GM23338 (cell line): Measurements from ENCODE around the gene MPV17. TPM values are rescaled to one million over a fixed set of nuclear protein-coding genes. Genes with fewer than 3 reads are reported as not detected.

Experiments used
- ATAC-seq: fragments of 200-7000 bp; cut with Tn5 transposase; 3 replicates; pipeline ENCODE4 v1.9.1; 2020
- DNase-seq: peaks from one replicate; pipeline ENCODE4 v3.0.0-alpha.2; 2015; ENCODE audit warnings: low spot score
- H2AFZ ChIP-seq: fragments of 200-600 bp; sonication (generic); 2 replicates; pipeline ENCODE4 v1.8.0; 2016; ENCODE audit warnings: antibody characterized with exemption, mild to moderate bottlenecking, moderate library complexity
- H3F3A ChIP-seq: fragments of 200-600 bp; sonication (generic); replicated peaks from 2 replicates; pipeline ENCODE4 v1.8.0; 2017; ENCODE audit warnings: antibody characterized with exemption, mixed run types, low read depth
- H3K27ac ChIP-seq: fragments of 200-600 bp; sonication (generic); 2 replicates; pipeline ENCODE4 v1.6.1; 2016; ENCODE audit warnings: low read depth
- H3K27me3 ChIP-seq: fragments of 200-600 bp; sonication (generic); 2 replicates; pipeline ENCODE4 v1.8.0; 2016; ENCODE audit warnings: mild to moderate bottlenecking, mixed run types, moderate library complexity; ENCODE audit not compliant: insufficient read depth
- H3K36me3 ChIP-seq: fragments of 200-600 bp; sonication (generic); 2 replicates; pipeline ENCODE4 v1.8.0; 2016; ENCODE audit warnings: mild to moderate bottlenecking; ENCODE audit not compliant: insufficient read depth
- H3K4me1 ChIP-seq: fragments of 200-600 bp; sonication (generic); 2 replicates; pipeline ENCODE4 v1.8.0; 2016; ENCODE audit warnings: mild to moderate bottlenecking, moderate library complexity; ENCODE audit not compliant: insufficient read depth
- H3K4me2 ChIP-seq: fragments of 200-600 bp; sonication (generic); 2 replicates; pipeline ENCODE4 v1.7.1; 2017; ENCODE audit warnings: mixed run types
- H3K4me3 ChIP-seq: fragments of 200-600 bp; sonication (generic); 2 replicates; pipeline ENCODE4 v1.6.1; 2016; ENCODE audit warnings: mixed run types
- H3K79me2 ChIP-seq: fragments of 200-600 bp; sonication (generic); replicated peaks from 2 replicates; pipeline ENCODE4 v1.8.0; 2017; ENCODE audit warnings: mild to moderate bottlenecking; ENCODE audit not compliant: insufficient read depth
- H3K9me2 ChIP-seq: fragments of 200-600 bp; sonication (generic); 2 replicates; pipeline ENCODE4 v1.8.0; 2017; ENCODE audit not compliant: insufficient read depth
- H4K20me1 ChIP-seq: fragments of 200-600 bp; sonication (generic); replicated peaks from 2 replicates; pipeline ENCODE4 v1.8.0; 2017; ENCODE audit warnings: mild to moderate bottlenecking; ENCODE audit not compliant: insufficient read depth
- H3K27ac Mint-ChIP-seq: 2 replicates; pipeline ENCODE4 v1.8.0; 2020; ENCODE audit warnings: inconsistent platforms, mild to moderate bottlenecking, moderate library complexity, mixed read lengths
- H3K27me3 Mint-ChIP-seq: 3 replicates; pipeline ENCODE4 v1.8.0; 2022; ENCODE audit warnings: low read depth, mild to moderate bottlenecking, moderate library complexity, mixed read lengths, inconsistent platforms; ENCODE audit not compliant: insufficient read depth, poor library complexity
- H3K36me3 Mint-ChIP-seq: 3 replicates; pipeline ENCODE4 v1.8.0; 2021; ENCODE audit warnings: low read depth, mild to moderate bottlenecking, inconsistent platforms, moderate library complexity, mixed read lengths
- H3K4me1 Mint-ChIP-seq: 3 replicates; pipeline ENCODE4 v1.8.0; 2020; ENCODE audit warnings: mild to moderate bottlenecking, inconsistent platforms, mixed read lengths
- H3K4me3 Mint-ChIP-seq: 3 replicates; pipeline ENCODE4 v1.8.0; 2021; ENCODE audit warnings: moderate library complexity, mild to moderate bottlenecking, inconsistent platforms, mixed read lengths
- H3K9me3 Mint-ChIP-seq: 3 replicates; pipeline ENCODE4 v1.8.0; 2020; ENCODE audit warnings: moderate library complexity, mild to moderate bottlenecking, inconsistent platforms, mixed read lengths
- CREB1 ChIP-seq: fragments of 250-450 bp; sonication (Bioruptor Pico); IDR thresholded peaks from 2 replicates; pipeline ENCODE4 v1.5.0; 2020; ENCODE audit warnings: low read depth, mild to moderate bottlenecking, moderate library complexity
- JUNB ChIP-seq: IDR thresholded peaks from one replicate; pipeline ENCODE4 v1.6.1; 2016; ENCODE audit warnings: antibody characterized with exemption; ENCODE audit not compliant: unreplicated experiment
- NANOG ChIP-seq: IDR thresholded peaks from 2 replicates; pipeline ENCODE4 v1.6.1; 2016; ENCODE audit warnings: antibody characterized with exemption, borderline replicate concordance
- POLR2AphosphoS5 ChIP-seq: IDR thresholded peaks from 2 replicates; pipeline ENCODE4 v1.6.1; 2016; ENCODE audit warnings: antibody characterized with exemption, low read depth
- ZNF331 ChIP-seq: fragments of 250-450 bp; sonication (Bioruptor Pico); IDR thresholded peaks from 2 replicates; pipeline ENCODE4 v1.5.0; 2020; ENCODE audit warnings: low read depth, mild to moderate bottlenecking, moderate library complexity
- polyA plus RNA-seq: library from polyadenylated mRNA; unstranded; fragments of >200 nt; fragmentation: Nextera tagmentation; extraction: Ambion mirVana; gene quantifications from 2 replicates; pipeline ENCODE4 v1.2.1, GENCODE V29; 2016
- total RNA-seq: library from RNA; depleted of rRNA; stranded (reverse); fragments of >200 nt; shearing (Covaris generic); gene quantifications from 2 replicates; pipeline ENCODE4 v1.2.3, GENCODE V29; 2014
- TF ChIP-seq, protein P1 (sequence below): IDR thresholded peaks from one replicate; pipeline ENCODE4 v1.6.1; 2018; ENCODE audit warnings: antibody characterized with exemption; ENCODE audit not compliant: unreplicated experiment
- TF ChIP-seq, protein P2 (sequence below), 2 experiments: fragments of 200-600 bp in 1 of 2; sonication (generic) in 1 of 2; conservative IDR thresholded peaks; 2 replicates each; pipeline versions ENCODE4 v1.5.1 to v1.6.1; 2016 to 2017; ENCODE audit warnings: antibody characterized with exemption in 2 of 2, low read depth in 2 of 2, mild to moderate bottlenecking in 2 of 2, moderate library complexity in 1 of 2
- TF ChIP-seq, protein P3 (sequence below): IDR thresholded peaks from 2 replicates; pipeline ENCODE4 v1.6.1; 2016; ENCODE audit warnings: antibody characterized with exemption

The MPV17 gene
- total and polyA plus RNA-seq, 2 experiments from 2014 or later: 52.5 to 94.2 TPM

DNA sequence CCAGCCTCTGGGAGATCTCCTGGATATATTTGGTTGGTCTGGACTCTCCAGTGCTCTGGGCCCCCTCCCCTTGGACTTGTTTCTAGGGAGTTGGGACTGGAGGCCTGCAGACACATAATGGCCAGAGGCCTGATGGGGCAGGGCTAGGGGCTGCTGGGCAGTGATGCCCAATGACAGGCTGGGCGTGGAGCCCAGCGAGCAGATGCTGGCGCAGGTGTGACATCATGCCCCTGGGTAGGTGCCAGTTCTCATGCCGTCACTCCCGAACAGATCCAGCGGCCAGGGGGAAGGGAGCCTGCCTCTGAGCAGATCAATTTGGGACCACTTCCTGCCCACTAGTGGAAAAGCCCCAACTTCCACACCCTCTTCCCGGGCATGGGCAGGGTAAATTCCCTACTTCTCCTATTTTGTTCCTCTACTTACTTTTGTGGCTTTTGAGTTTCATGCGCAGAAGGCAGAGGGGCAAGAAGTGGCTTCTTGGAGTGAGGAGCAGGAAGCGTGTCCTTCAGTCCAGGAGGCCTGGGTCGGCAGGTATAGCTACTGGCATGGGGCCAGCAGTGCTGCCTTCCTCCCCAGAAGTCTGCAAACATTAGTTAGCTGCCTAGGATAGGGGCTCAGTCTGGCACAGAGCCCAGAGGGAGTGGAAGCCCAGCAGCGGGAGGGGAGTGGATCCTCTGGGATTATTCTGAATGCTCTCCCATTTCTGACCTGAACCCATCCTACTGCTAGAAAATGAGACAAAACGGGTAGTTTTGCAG, 6.1 kb downstream of the MPV17 start (continued):
- TF ChIP-seq NANOG (no peak), JUNB (no peak), POLR2AphosphoS5 (no peak)
- TF ChIP-seq, protein P1, sequence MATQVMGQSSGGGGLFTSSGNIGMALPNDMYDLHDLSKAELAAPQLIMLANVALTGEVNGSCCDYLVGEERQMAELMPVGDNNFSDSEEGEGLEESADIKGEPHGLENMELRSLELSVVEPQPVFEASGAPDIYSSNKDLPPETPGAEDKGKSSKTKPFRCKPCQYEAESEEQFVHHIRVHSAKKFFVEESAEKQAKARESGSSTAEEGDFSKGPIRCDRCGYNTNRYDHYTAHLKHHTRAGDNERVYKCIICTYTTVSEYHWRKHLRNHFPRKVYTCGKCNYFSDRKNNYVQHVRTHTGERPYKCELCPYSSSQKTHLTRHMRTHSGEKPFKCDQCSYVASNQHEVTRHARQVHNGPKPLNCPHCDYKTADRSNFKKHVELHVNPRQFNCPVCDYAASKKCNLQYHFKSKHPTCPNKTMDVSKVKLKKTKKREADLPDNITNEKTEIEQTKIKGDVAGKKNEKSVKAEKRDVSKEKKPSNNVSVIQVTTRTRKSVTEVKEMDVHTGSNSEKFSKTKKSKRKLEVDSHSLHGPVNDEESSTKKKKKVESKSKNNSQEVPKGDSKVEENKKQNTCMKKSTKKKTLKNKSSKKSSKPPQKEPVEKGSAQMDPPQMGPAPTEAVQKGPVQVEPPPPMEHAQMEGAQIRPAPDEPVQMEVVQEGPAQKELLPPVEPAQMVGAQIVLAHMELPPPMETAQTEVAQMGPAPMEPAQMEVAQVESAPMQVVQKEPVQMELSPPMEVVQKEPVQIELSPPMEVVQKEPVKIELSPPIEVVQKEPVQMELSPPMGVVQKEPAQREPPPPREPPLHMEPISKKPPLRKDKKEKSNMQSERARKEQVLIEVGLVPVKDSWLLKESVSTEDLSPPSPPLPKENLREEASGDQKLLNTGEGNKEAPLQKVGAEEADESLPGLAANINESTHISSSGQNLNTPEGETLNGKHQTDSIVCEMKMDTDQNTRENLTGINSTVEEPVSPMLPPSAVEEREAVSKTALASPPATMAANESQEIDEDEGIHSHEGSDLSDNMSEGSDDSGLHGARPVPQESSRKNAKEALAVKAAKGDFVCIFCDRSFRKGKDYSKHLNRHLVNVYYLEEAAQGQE: no peak
- TF ChIP-seq, protein P2, sequence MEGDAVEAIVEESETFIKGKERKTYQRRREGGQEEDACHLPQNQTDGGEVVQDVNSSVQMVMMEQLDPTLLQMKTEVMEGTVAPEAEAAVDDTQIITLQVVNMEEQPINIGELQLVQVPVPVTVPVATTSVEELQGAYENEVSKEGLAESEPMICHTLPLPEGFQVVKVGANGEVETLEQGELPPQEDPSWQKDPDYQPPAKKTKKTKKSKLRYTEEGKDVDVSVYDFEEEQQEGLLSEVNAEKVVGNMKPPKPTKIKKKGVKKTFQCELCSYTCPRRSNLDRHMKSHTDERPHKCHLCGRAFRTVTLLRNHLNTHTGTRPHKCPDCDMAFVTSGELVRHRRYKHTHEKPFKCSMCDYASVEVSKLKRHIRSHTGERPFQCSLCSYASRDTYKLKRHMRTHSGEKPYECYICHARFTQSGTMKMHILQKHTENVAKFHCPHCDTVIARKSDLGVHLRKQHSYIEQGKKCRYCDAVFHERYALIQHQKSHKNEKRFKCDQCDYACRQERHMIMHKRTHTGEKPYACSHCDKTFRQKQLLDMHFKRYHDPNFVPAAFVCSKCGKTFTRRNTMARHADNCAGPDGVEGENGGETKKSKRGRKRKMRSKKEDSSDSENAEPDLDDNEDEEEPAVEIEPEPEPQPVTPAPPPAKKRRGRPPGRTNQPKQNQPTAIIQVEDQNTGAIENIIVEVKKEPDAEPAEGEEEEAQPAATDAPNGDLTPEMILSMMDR (conservative IDR thresholded peaks at IDR 0.05; ENCODE audit: low read depth in 2 of 2): no peak

DNA sequence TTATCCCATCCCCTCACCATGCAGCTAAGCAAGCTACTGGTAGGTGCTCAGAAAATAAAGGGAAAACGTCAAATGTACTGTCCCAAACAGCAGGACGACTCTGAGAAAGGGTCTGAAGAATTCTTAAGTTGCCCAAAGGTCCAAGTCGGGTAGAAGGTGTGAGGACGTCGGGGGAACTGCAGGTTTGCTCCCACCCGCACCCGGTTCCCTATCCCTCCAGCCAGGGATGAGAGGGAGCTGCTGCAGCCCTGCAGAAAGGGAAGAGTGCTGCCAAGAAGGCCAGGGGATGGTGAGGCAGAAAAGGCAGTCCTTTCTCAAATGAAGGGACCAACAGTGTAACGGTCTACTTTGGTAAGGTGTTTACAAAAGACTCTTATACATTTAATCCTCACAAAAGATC, 7.8 kb downstream of the MPV17 start:
- Histone ChIP-seq H4K20me1 (0 out of 2 replicates have a peak, but pooled peaks cover 3% of the 10 kb centered on the region), H3K4me1 (peaks cover 12% of the 10 kb centered on the region), H3F3A (no peaks in the 10 kb centered on the region), H3K4me3 (no peak overlapping the region), H3K27ac (no peak overlapping the region), H3K4me2 (no peak overlapping the region), H3K79me2 (no peaks in the 10 kb centered on the region), H3K27me3 (no peaks in the 10 kb centered on the region), H2AFZ (no peak overlapping the region), H3K9me2 (no peaks in the 10 kb centered on the region), H3K36me3 (no peaks in the 10 kb centered on the region)
- Mint-ChIP-seq H3K4me1 (peaks cover 15% of the 10 kb centered on the region; the same call in 2 of the 3 replicates), H3K36me3 (no peaks in the 10 kb centered on the region; the same call in 2 of the 3 replicates), H3K27ac (no peak overlapping the region), H3K9me3 (no peaks in the 10 kb centered on the region), H3K27me3 (no peaks in the 10 kb centered on the region), H3K4me3 (no peak overlapping the region)
- DNase-seq (no peak), ATAC-seq (peak; percentile 64)
- TF ChIP-seq CREB1: no peak
- TF ChIP-seq POLR2AphosphoS5: no peak
- no peak for TF ChIP-seq NANOG
- TF ChIP-seq, protein P2 (conservative IDR thresholded peaks at IDR 0.05; ENCODE audit: low read depth in 2 of 2): no peak
- TF ChIP-seq, protein P3, sequence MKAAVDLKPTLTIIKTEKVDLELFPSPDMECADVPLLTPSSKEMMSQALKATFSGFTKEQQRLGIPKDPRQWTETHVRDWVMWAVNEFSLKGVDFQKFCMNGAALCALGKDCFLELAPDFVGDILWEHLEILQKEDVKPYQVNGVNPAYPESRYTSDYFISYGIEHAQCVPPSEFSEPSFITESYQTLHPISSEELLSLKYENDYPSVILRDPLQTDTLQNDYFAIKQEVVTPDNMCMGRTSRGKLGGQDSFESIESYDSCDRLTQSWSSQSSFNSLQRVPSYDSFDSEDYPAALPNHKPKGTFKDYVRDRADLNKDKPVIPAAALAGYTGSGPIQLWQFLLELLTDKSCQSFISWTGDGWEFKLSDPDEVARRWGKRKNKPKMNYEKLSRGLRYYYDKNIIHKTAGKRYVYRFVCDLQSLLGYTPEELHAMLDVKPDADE: no peak
- TF ChIP-seq ZNF331 (CRISPR knock-in tag): no peak
